Caco-2 (cell line): Measurements from ENCODE around the gene RAPGEF5. TPM values are rescaled to one million over a fixed set of nuclear protein-coding genes. Genes with fewer than 3 reads are reported as not detected.
"Not testable (repeated sequence)": the region's sequence is repeated elsewhere in the genome, so short reads cannot be mapped to it uniquely, and the experiment has no call there.

Experiments used
- BruUV-seq: library from RNA; stranded (reverse); fragments of 400-500 nt; replicated peaks from 2 replicates; lab custom pipeline; 2021; lab: Mats Ljungman, UMichigan
- CTCF ChIA-PET: fragments of 300-600 bp; sonication (Branson Sonifier 250); formaldehyde crosslinking; loops from one replicate; lab custom pipeline; 2022; ENCODE audit warnings: antibody characterized with exemption; lab: Charles Lee
- POLR2A ChIA-PET: fragments of 300-600 bp; sonication (Branson Sonifier 250); formaldehyde crosslinking; loops from one replicate; lab custom pipeline; 2022; ENCODE audit warnings: antibody characterized with exemption; lab: Charles Lee
- DNase-seq, 2 experiments: peaks; one replicate each; pipeline versions ENCODE4 v3.0.0 to v3.0.0-alpha.2; 2020 to 2022
- H3K27me3 ChIP-seq: replicated peaks from 2 replicates; pipeline ENCODE4 v1.6.0; 2011; ENCODE audit warnings: low read length; ENCODE audit not compliant: control insufficient read depth, insufficient read depth
- H3K36me3 ChIP-seq: 2 replicates; pipeline ENCODE4 v1.5.1; 2011; ENCODE audit warnings: low read length; ENCODE audit not compliant: control insufficient read depth, insufficient read depth
- H3K4me1 ChIP-seq: fragments of 250-450 bp; sonication (Bioruptor Pico); 2 replicates; pipeline ENCODE4 v1.5.1; 2020; ENCODE audit warnings: mild to moderate bottlenecking
- H3K4me3 ChIP-seq: 2 replicates; pipeline ENCODE4 v1.5.1; 2011; ENCODE audit warnings: low read depth, mild to moderate bottlenecking, control low read depth, low read length
- H3K9me3 ChIP-seq: fragments of 250-450 bp; sonication (Bioruptor Pico); 2 replicates; pipeline ENCODE4 v1.5.1; 2020; ENCODE audit warnings: mild to moderate bottlenecking, moderate library complexity
- H3K27ac Mint-ChIP-seq: one replicate; pipeline ENCODE4 v1.8.0; 2022; ENCODE audit warnings: mixed read lengths; ENCODE audit not compliant: unreplicated experiment
- H3K27me3 Mint-ChIP-seq: one replicate; pipeline ENCODE4 v1.8.0; 2022; ENCODE audit warnings: mixed read lengths; ENCODE audit not compliant: insufficient read depth, unreplicated experiment
- H3K36me3 Mint-ChIP-seq: one replicate; pipeline ENCODE4 v1.8.0; 2022; ENCODE audit warnings: mild to moderate bottlenecking, mixed read lengths; ENCODE audit not compliant: insufficient read depth, unreplicated experiment
- H3K4me1 Mint-ChIP-seq: one replicate; pipeline ENCODE4 v1.8.0; 2022; ENCODE audit warnings: low read depth, mixed read lengths; ENCODE audit not compliant: unreplicated experiment
- H3K4me3 Mint-ChIP-seq: one replicate; pipeline ENCODE4 v1.8.0; 2022; ENCODE audit warnings: mild to moderate bottlenecking, moderate library complexity, mixed read lengths; ENCODE audit not compliant: unreplicated experiment
- H3K9me3 Mint-ChIP-seq: one replicate; pipeline ENCODE4 v1.8.0; 2022; ENCODE audit warnings: mixed read lengths; ENCODE audit not compliant: unreplicated experiment
- intact Hi-C: fragments of 100-400 bp; cut with micrococcal nuclease; formaldehyde crosslinking; loops from one replicate; pipeline ENCODE4 v1.10.0; 2022; ENCODE audit not compliant: unreplicated experiment
- total RNA-seq: library from RNA; stranded (reverse); gene quantifications from 2 replicates; pipeline ENCODE4 v1.2.3, GENCODE V29; 2022
- TF ChIP-seq, protein P1 (sequence below), 2 experiments: fragments of 200-600 bp in 1 of 2; IDR thresholded peaks; 1 replicate in 1 of 2; 2 replicates in 1 of 2; pipeline versions ENCODE4 v1.5.1 to v1.8.0; 2011 to 2022; ENCODE audit warnings: antibody characterized with exemption in 1 of 2, control low read depth in 1 of 2, inconsistent platforms in 1 of 2, low read depth in 1 of 2, low read length in 1 of 2, mild to moderate bottlenecking in 1 of 2, moderate library complexity in 1 of 2; ENCODE audit not compliant: insufficient read depth in 1 of 2, severe bottlenecking in 1 of 2, unreplicated experiment in 1 of 2

RAPGEF5 gene
- total RNA-seq, 1 experiment from 2014 or later: 16.9 TPM

- no peaks in the 10 kb centered on the region for H3K27me3 Mint-ChIP-seq
- no peak overlapping the region for H3K27ac Mint-ChIP-seq
- no TSS peak for BruUV-seq
- no peaks in the 10 kb centered on the region for H3K36me3 Mint-ChIP-seq
- Histone ChIP-seq H3K4me1 (peaks cover 16% of the 10 kb centered on the region), H3K27me3 (no peaks in the 10 kb centered on the region), H3K4me3 (no peak overlapping the region), H3K36me3 (no peaks in the 10 kb centered on the region), H3K9me3 (no peaks in the 10 kb centered on the region)
- ChIA-PET POLR2A (no interaction called here), CTCF (interaction anchor here (1.1 to 1.4 kb wide), 2 partner anchors 10 to 17 kb away, joined by 4 to 9 read pairs; no protein-coding TSS in a partner anchor)
- H3K4me3 Mint-ChIP-seq: no peak overlapping the region
- no peak for DNase-seq
- intact Hi-C loops: no loop called here
- peaks cover 7% of the 10 kb centered on the region for H3K4me1 Mint-ChIP-seq
- TF ChIP-seq, protein P1, sequence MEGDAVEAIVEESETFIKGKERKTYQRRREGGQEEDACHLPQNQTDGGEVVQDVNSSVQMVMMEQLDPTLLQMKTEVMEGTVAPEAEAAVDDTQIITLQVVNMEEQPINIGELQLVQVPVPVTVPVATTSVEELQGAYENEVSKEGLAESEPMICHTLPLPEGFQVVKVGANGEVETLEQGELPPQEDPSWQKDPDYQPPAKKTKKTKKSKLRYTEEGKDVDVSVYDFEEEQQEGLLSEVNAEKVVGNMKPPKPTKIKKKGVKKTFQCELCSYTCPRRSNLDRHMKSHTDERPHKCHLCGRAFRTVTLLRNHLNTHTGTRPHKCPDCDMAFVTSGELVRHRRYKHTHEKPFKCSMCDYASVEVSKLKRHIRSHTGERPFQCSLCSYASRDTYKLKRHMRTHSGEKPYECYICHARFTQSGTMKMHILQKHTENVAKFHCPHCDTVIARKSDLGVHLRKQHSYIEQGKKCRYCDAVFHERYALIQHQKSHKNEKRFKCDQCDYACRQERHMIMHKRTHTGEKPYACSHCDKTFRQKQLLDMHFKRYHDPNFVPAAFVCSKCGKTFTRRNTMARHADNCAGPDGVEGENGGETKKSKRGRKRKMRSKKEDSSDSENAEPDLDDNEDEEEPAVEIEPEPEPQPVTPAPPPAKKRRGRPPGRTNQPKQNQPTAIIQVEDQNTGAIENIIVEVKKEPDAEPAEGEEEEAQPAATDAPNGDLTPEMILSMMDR (IDR thresholded peaks at IDR 0.05; ENCODE audit: insufficient read depth in 1 of 2, low read depth in 1 of 2, low read length in 1 of 2, severe bottlenecking in 1 of 2, unreplicated experiment in 1 of 2): no peak
- peaks cover 19% of the 10 kb centered on the region for H3K9me3 Mint-ChIP-seq
These were observed 264.0 kb downstream of the RAPGEF5 start for GRCh38 chr7:22093001-22093400.

DNA sequence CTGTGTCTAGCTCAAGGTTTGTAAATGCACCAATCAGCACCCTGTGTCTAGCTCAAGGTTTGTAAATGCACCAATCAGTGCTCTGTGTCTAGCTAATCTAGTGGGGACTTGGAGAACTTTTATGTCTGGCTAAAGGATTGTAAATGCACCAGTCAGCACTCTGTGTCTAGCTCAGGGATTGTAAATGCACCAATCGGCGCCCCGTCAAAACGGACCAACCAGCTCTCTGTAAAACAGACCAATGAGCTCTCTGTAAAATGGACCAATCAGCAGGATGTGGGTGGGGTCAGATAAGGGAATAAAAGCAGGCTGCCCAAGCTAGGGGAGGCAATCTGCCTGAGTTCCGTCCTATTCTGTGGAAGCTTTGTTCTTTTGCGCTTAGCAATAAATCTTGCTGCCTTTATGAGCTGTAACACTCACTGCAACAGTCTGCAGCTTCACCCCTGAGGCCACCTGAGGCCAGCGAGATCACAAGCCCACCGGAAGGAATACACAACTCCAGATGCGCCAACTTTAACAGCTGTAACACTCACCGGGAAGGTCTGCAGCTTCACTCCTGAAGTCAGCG lies 265.9 kb downstream of the RAPGEF5 start:
- H3K27me3 ChIP-seq, H3K36me3 ChIP-seq, H3K4me1 Mint-ChIP-seq, POLR2A ChIA-PET, H3K4me3 ChIP-seq, BruUV-seq, H3K27me3 Mint-ChIP-seq, DNase-seq, H3K9me3 ChIP-seq, H3K36me3 Mint-ChIP-seq, intact Hi-C loops: not testable (repeated sequence)
- CTCF ChIA-PET: interaction anchor here (0.8 kb wide), 1 partner anchor 19 kb away, joined by 3 read pairs; no protein-coding TSS in a partner anchor
- peaks cover 16% of the 10 kb centered on the region for H3K4me1 ChIP-seq
- Mint-ChIP-seq H3K4me3 (peak overlapping the region; percentile 28), H3K9me3 (peaks cover 19% of the 10 kb centered on the region), H3K27ac (peak overlapping the region; percentile 63)

DNA sequence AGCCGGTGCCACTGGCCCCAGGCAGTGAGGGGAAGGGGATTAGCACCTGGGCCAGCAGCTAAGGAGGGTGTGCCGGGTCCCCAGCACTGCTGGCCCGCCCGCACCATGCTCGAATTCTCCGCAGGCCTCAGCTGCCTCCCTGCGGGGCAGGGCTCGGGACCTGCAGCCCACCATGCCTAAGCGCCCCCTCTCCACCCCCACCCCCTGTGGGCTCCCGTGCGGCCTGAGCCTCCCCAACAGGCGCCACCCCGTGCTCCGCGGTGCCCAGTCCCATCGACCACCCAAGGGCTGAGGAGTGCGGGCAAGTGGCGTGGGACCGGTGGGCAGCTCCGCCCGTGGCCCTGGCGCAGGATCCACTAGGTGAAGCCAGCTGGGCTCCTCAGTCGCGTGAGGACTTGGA lies 266.4 kb downstream of the RAPGEF5 start:
- Histone ChIP-seq H3K27me3 (no peaks in the 10 kb centered on the region), H3K4me1 (peaks cover 16% of the 10 kb centered on the region), H3K36me3 (no peaks in the 10 kb centered on the region), H3K9me3 (no peaks in the 10 kb centered on the region), H3K4me3 (no peak overlapping the region)
- TF ChIP-seq, protein P1 (IDR thresholded peaks at IDR 0.05; ENCODE audit: insufficient read depth in 1 of 2, low read depth in 1 of 2, low read length in 1 of 2, severe bottlenecking in 1 of 2, unreplicated experiment in 1 of 2): no peak
- Mint-ChIP-seq H3K4me3 (no peak overlapping the region), H3K27ac (no peak overlapping the region), H3K27me3 (no peaks in the 10 kb centered on the region), H3K36me3 (no peaks in the 10 kb centered on the region), H3K4me1 (peaks cover 7% of the 10 kb centered on the region), H3K9me3 (peaks cover 19% of the 10 kb centered on the region)
- ChIA-PET POLR2A (no interaction called here), CTCF (interaction anchor here (0.8 kb wide), 1 partner anchor 19 kb away, joined by 3 read pairs; no protein-coding TSS in a partner anchor)
- no peak for DNase-seq
- no TSS peak for BruUV-seq
- intact Hi-C loops: no loop called here
